Stimulated activated CD8-positive, alpha-beta memory T cell treated with anti-CD3 and anti-CD28 coated beads, Interleukin-7, amount 100 ng/mL, for 48 hours (primary cell): ENCODE data around the gene ALDH1A2.
"Not testable (repeated sequence)": the region's sequence is repeated elsewhere in the genome, so short reads cannot be mapped to it uniquely, and the experiment has no call there.

Source experiments
- DNase-seq, 2 donors: peaks; one replicate each; pipeline ENCODE4 v3.0.0-alpha.2; 2020; ENCODE audit warnings: low read depth in 1 of 2; ENCODE audit errors: extremely low read depth in 1 of 2

ALDH1A2 gene

DNA sequence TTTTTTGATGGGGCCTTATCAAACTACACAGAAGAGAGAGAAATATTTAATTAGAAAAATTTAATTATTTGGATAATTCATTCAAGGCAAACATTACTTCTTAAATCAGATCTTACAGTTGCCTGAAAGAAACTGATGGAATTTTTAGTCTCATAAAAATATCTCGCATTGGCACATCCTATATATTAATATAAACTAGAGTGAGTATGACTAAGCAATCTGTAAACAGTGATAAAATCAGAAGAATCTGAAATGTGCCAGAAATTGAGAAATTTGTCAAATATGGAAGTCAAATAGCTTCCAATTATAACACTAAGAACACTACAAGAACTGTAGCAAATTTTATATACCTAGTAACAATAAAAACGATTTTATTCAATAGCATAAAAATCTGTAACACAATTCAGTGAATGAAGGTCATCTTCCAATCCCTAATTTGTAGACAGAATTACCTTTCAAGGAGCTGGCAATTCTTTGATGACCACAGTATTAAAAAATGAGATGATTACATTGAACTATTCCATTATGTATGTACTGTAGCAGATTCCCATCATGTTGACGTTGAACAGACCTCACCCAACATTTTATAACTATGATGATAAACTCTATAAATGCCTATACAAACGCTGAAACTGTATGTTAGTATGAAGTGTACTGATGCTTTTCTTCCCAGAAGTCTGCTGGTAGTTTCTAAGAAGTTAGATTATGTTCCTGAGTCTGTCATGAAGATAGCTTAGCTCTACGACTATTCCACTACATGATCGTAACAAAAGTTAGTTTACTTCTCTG lies 63.0 kb downstream of the ALDH1A2 start:
- no peak for DNase-seq

DNA sequence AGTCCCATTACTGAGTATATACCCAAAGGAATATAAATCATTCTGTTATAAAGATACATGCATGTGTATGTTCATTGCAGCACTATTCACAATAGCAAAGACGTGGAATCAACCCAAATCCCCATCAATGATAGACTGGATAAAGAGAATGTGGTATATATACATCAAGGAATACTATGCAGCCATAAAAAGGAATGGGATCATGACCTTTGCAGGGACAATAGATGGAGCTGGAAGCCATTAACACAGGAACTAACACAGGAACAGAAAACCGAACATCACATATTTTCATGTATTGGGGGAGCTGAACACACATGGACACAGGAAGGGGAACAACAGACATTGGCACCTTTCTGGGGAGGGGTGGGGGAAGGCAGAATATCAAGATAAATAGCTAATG lies 65.8 kb downstream of the ALDH1A2 start:
- not testable (repeated sequence) for DNase-seq

DNA sequence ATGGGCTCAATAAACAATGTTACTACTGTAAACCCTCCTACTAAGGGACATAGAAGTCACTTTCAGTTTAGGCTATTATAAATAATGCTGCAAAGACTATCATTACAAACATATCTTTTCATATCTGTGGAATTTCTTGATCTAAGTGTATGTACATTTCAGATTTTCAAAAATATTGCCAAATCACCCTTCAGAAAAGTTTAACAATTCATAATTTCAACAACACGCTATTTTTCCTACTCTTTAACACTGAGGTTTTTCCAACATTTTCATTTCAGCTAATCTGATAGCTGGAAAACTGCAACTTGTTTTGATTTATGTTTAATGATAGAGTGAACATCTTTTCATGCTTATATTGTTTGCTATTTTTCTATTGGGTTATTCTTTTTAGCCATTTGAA lies 69.0 kb downstream of the ALDH1A2 start:
- DNase-seq: no peak

DNA sequence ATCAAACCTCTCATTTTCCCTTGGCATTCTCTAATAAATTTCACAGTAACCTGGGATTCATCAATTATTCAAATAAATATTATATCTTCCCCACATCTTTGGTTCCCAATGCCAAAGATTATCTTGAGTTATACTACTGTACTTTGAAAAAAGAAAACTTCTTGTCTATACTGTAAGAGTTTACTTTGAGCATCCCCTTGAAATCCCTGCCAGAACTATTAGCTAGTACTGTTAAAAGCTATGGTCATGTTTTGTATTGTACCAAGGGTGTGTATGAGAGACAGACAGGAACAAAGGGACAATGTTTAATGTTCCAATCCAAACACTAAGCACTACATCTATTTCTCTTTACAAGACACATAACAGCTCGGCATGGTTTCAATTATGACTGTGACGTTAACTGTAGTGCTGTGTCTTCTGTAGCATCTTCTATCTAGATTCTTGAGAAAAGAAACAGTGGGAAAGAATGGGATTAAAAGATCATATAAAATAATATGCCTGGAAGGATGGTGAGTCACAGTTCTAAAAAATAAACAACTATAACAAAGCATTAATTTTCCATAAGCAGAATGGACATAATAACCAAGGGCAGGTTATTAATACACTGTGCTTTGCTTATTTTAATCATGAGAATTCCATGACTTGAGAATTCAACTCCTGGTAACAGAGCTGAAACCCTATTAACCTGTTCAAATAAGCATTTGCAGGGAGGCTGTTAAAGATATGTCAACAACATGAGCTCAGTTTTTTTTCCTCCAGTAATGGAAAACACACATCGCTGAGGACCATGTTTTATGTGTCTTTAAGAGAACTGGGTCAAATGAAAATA lies 71.1 kb downstream of the ALDH1A2 start:
- DNase-seq: no peak

DNA sequence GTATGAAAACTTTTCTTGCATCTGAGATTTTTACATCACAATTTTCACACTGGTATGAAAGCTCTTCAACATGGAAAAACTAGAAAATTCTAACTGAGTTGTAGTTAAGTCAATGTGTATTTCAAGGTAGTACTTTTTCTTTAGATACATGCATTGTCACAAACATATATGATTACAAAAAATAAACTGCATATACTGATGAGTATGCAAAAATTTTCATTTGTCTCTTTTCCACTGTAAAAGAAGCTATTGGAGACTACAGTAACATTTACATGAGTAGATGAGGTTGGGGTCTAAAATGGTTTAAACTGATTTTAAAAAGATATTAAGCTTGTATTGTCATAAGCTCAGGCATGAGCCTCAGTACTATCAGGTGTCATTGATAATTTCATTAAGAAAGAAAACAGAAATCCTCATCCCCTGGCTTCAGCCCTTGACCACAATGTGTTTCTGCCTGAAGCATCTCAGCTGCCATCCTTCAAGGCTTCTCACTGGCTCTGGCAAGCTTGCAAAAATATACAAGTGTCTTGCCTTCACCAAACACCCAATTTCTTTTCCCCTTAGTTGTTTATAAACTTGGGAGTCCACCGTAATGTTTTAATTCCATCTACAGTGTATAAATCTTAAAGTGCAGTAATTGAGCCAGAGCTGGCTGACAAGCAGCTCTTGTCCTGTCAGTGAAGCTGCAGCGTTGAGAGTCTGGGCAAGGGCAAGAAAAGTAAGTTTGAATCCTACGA lies 71.9 kb downstream of the ALDH1A2 start:
- no peak for DNase-seq

DNA sequence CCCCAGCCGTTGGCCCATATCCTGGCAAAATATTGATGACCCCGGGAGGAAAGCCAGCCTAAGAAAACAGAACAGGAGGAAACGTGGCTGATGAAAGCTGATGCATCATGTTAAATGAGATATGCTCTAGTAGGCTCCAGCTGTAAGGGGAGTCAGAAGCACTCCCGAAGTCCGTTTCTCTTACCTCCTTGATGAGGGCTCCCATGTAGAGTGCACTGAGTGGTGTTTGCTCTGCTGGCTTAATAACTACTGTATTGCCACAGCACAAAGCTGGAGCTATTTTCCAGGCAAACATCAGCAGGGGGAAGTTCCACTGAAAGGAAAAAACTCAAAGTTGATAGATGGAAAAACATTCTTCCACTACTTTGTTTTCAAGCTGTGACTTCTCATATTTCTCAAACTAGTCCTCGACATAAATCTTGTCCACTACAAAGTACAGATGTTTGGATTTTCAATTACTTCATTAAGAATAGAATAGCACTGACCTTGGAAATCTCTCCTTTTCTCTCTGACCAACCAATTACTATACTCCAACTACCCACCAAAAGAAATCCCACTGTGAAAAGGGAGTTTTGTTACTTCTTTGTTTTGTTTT lies 72.7 kb downstream of the ALDH1A2 start:
- DNase-seq: no peak

DNA sequence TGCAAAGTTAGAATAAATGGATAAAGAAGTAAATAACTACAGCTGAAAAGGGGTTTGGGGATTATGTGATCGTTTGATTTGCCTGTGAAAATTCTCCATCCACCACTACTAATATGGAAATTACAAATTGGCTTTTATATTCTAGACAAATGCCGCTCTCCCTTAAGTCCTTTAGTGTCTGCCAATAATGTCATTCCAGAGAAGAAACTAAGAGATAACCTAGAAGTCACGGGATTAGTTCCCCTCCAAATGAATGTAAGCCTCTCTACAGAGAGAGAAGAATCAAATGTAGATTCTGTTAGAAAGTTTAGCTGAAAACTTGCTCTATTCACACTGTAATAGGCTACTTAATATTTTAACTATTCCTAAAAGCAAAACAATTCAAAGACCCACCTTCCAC lies 92.0 kb downstream of the ALDH1A2 start:
- no peak for DNase-seq

DNA sequence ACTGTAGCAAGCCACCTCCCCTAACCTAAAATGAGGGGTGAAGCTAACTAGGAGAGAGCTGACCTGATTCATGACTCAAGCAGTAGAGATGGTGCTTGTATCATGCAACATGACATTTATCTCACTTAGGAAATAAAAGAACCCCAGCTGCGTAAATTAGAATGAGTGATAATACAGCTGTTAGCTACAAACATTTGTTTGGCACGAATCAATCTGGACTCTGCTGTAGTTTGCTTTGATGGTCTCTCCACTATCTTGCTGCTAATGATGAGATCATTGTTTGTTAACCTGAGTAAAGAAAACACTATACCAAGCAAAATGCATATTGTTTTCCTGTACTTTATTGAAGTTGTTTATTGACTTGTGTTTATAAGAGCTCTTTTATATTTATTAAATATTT lies 92.6 kb downstream of the ALDH1A2 start:
- no peak for DNase-seq

DNA sequence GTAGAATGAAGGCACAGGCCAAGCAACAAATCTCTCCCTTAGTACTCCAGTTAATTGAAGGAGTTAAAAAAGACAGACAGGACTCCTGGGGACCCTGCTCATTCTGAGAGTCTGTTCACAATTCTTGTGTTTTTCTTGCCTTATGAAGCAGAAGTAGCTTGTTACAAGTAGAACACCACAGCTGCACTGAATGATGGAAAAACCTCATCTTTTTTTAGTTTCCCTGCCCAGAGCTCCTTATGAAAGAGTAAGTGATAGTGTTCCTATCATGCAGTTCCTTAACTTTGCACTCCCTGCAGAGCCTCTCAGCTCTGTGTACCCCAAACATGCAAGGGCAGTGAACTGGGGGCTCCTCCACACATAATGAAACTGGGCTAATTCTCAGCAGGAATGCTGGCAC lies 95.5 kb downstream of the ALDH1A2 start:
- DNase-seq: no peak

DNA sequence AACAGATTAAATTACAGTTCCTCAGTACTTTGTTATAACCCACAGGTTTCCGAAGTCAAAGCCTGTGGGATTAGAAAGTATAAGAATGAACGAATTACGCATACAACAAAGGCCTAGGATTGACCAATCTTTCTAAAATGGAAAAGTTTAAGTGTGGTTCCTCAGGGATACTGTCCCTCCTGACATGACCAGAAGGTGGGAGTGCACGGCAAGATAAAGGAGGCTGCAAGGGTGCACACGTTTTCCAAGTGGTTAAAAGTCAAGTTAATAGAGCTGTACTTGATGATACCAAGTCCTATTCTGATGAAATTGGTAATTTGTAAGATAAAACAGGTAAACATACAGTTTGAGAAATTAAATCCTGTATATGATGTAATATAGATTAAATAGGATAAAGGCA lies 96.2 kb downstream of the ALDH1A2 start:
- no peak for DNase-seq

DNA sequence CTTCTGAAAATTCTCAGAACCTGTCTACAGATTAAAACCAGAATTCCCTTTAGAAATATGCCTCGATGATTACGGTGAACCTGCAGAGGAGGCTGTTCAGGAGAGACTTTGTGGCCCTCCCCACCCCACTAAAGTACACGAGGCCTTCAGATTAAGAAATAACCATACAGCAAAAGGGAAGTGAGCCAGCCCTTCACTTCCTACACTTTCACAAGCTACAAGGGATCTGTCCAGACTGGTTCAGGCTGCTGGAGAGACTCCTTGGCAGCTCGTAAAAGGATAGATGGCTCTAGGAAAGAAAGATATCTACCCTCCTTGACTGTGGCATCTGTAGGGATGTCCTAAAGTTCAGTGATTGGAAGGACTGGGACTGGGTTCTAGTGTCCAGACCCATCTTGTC lies 102.6 kb downstream of the ALDH1A2 start:
- DNase-seq: no peak

DNA sequence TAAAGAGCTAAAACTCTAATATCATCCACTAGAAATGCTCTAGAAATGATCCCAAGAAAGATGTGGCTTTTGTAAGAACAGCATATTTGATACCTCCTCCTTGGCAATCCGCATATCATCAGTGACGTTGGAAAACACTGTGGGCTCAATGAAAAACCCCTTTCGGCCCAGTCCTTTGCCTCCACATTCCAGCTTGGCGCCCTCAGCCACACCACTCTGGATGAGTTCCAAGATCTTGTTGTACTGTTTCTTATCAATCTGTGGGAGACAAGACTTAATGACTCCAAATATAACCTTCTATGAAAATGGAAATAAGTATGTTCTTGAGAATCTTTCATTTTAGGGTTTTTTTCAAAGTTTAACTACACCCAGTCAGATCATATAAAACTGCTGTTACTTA lies 103.6 kb downstream of the ALDH1A2 start:
- DNase-seq: no peak

DNA sequence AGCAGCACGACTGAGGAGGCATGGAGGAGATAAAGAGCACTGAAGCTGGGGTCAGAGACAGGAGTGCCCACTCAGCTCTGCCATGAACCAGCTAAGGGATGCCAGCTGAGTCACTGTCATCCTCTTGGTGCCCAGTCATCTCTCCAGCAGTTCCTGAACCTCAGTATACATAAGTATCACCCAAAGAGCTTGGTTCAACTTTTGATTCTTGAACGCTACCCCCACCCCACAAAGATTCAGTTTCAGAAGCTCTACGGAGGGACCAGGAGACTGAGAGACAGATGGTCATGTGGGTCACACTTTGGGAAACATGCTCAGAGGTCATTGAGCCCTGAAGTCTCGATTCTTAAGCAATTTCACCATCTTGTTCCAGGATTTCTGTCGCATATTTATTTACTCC lies 108.4 kb downstream of the ALDH1A2 start:
- DNase-seq: no peak

DNA sequence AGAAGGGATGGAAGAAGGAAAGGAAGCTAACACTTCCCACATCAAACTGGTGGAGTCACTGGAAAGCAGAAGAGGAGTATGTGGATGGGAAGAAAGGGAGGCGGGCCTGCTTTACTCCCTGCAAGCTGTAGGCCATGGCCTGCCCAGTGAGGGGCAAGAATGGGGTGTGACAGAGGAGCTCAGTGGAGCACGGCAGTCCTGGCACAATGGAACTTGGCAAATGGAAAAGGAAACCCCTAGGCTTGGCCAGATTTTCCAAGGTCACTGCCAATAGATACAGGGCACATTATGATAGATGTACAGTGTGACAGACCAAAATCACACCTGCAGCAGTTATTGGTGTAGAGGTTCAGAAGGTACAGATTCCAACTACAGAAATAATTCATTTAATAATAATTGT lies 111.6 kb downstream of the ALDH1A2 start:
- no peak for DNase-seq

DNA sequence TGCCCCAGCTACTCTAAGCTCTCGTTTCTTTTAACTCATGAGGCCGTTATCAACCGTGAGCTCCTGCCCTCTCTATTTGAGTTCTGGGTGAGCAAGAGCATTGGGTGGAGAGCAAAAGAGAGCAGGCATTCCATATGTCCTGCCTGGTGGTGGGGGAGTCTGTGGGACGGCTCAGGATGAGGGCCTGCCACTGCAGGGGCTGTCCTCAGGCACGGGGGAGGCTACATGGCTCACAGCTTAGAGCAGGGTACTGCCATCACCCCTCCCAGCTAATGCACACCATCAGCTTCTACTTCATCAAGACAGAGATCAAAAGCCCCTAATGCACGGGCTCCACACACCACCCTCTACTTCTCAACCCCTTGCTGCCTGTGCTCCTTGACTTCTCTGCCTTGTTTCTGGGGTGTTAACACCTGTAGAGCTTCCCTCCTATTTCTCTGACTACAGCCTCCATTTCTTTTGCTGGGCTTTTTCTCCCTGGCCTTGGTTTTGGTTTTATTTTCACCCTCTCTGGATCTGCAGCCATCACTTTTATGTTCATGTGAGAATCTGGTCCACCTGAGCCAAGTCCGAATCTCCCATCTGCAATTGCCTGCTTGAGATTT lies 114.1 kb downstream of the ALDH1A2 start:
- DNase-seq: no peak

DNA sequence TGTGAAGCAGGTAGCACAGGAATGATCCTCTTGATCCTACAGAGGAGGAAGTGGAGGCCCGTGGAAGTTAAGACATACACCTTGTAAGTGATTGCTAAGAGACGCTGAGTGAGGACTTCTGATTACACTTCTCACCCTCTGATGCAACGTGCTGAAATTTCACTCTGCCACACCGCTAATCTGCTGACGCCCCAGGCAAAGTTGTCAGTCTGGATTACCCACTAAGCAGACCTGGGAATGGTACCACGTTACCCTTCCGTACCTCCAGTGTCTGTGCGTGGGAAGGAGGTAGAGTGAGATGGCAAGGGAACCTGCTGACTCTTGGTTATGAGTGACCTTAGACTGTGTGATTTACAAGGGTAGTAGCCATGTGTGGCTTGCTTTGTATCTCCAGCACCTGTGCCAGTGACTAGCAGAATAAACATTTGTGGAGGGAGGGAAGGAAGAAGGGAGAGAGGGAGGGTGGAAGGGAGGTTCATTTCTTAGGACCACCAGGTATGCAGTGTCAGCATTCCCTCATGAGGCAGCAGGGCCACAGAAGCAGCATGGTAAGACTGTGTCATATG lies 115.0 kb downstream of the ALDH1A2 start:
- DNase-seq: no peak

DNA sequence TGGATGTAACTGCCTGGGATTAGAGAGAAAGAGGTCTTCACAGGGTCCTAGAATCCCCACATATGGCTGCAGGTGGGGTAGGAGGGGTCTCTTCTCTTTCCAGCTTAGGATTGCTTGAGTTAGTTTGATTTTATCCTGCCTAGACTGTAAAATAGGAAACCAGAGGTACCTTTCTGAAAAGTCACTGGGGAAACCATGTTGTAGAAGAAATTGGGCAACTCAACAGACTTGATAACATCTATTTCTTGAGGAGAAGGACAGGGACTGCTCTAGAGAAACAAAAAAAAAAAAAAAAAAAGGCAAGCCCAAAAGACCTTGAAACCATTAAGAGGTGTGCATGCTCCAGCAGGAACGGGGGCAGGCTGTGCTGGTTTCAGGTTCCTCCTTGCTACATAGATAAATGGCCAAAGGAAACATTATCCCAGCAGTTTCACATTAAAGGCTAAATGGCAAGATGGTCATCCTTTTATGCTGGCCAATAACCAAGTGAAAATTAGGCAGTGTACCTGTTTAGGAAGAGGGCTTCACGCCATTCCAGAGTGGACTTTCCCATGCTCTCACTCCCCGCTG lies 116.1 kb downstream of the ALDH1A2 start:
- DNase-seq: no peak

DNA sequence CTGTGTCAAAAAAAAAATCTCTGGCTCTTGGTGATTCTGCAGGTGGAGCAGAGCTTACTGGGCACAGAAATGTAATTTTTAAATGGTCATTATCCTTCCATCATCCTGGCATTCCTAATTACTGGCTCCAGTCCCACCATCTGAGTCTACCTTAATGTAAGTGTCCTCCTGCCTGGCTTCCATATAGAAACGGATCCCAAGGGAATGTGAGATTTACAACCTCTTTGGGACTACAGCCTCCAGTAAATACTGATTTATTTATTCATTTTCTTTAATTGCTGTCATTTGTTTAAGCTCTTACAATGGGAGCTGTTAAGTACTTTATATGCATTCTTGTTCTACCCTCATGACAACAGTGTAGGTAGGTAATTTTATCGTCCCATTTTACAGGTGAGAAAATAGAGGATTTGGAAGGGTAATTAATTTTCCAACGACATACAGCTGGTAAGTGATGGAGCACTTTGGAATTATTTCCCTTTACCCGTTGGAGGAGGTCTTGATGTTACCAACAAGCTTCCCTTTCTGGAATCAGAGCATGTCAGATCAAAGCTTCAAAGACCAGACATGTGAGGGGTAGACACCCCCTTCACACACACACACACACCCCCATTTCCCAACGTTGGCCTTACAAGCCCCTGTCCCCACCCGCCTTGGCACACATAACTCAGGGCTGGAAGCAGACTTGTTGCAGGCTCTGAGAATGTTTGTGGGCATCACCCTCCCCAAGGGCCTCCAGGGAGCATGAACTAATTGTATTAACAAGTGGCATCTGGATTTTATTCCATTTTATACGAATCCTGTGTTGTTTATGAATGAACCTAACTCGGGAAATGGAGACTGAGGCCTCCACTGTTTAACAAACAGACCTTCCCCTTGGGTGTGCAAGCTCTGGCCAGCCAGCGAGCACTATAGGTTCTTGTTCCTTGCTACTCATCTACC lies 116.9 kb downstream of the ALDH1A2 start:
- no peak for DNase-seq

DNA sequence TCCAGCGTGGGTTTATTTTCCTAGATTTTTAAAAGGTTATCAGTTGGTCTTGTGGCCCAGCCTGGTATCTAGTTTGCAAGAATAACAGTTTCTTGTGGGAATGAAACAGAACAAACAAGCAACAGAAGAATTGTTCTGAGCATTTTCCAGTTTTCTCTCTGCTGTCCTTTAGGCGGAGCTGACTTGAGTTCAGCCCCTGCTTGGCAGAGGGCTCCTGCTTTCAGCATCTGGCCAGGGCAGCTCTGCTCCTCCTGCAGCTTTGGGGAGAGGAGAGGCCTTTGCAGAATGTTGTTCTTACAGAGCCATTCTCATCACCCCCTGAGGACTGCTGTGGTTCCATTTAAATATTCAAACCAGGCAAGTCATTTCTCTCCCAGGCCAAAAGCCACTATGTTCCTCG lies 117.7 kb downstream of the ALDH1A2 start:
- DNase-seq: no peak
